ENCODE data around the gene STK10.

DNA sequence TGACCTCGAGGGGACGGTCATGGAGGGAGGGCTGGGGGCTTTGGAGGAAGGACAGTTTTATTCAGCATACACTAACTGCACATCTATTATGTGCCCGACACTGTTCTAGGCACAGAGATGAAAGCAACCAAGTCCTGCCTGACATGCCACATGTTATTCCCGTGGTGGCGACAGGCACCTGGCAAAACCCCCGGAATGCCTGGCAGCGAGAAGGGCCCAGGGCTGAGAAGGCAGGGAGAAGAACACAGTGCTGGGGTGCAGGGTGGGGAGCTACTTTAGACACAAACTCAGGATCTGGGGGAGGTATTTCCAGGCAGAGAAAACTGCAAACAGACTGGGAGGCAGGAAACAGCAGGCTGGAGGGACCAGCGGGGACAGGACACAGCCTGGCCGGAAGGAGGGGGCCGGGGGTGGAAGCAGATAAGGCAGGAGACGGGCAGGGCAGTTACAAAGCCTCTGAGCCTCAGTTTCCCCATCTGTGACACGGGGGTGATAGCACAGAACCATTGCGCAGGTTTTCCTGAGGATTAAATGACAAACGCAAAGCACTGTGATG lies 77.7 kb downstream of the STK10 start:
- TF ChIP-seq, protein P1, sequence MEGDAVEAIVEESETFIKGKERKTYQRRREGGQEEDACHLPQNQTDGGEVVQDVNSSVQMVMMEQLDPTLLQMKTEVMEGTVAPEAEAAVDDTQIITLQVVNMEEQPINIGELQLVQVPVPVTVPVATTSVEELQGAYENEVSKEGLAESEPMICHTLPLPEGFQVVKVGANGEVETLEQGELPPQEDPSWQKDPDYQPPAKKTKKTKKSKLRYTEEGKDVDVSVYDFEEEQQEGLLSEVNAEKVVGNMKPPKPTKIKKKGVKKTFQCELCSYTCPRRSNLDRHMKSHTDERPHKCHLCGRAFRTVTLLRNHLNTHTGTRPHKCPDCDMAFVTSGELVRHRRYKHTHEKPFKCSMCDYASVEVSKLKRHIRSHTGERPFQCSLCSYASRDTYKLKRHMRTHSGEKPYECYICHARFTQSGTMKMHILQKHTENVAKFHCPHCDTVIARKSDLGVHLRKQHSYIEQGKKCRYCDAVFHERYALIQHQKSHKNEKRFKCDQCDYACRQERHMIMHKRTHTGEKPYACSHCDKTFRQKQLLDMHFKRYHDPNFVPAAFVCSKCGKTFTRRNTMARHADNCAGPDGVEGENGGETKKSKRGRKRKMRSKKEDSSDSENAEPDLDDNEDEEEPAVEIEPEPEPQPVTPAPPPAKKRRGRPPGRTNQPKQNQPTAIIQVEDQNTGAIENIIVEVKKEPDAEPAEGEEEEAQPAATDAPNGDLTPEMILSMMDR (conservative IDR thresholded peaks at IDR 0.05; ENCODE audit: low read length) = no peak
- no peak for TF ChIP-seq EZH2phosphoT487 (IDR thresholded peaks at IDR 0.05; ENCODE audit: borderline replicate concordance)
